ENCODE results near the gene FLNC.

DNA sequence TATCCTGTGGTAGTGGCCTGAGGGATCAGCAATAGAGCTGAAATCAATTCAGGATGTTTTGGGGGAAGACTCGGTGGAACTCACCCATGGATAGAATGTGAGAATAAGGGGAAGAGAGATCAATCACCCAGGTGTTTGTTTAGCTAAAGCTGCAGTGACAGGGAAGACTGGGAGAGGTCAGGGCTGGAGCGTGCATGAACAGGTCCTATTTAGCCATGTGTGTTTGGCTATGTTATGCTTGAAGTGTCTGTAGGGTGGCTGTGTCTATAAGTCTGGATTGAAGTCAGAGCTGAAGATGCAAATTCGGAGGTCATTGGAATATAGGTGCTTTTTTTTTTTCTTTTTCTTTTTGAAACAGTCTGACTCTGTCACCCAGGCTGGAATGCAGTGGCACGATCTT, 37.0 kb downstream of the FLNC start:
- TF ChIP-seq CEBPB (IDR thresholded peaks at IDR 0.05) (no peak), POLR2A (IDR thresholded peaks at IDR 0.05; ENCODE audit: low read length) (no peak), MYC (IDR thresholded peaks at IDR 0.05; ENCODE audit: borderline replicate concordance, low read length) (no peak), RAD21 (conservative IDR thresholded peaks at IDR 0.05 in 1 of 2, IDR thresholded peaks at IDR 0.05 in 1 of 2) (no peak), EP300 (IDR thresholded peaks at IDR 0.05) (no peak), POLR2AphosphoS2 (conservative IDR thresholded peaks at IDR 0.05; ENCODE audit: low read length) (no peak), ZFP36 (IDR thresholded peaks at IDR 0.05; ENCODE audit: borderline replicate concordance, partially characterized antibody) (no peak), PBX3 (IDR thresholded peaks at IDR 0.05) (no peak), JUN (IDR thresholded peaks at IDR 0.05) (no peak), JUNB (IDR thresholded peaks at IDR 0.05) (no peak), USF2 (IDR thresholded peaks at IDR 0.05) (no peak)
- TF ChIP-seq, protein P1, sequence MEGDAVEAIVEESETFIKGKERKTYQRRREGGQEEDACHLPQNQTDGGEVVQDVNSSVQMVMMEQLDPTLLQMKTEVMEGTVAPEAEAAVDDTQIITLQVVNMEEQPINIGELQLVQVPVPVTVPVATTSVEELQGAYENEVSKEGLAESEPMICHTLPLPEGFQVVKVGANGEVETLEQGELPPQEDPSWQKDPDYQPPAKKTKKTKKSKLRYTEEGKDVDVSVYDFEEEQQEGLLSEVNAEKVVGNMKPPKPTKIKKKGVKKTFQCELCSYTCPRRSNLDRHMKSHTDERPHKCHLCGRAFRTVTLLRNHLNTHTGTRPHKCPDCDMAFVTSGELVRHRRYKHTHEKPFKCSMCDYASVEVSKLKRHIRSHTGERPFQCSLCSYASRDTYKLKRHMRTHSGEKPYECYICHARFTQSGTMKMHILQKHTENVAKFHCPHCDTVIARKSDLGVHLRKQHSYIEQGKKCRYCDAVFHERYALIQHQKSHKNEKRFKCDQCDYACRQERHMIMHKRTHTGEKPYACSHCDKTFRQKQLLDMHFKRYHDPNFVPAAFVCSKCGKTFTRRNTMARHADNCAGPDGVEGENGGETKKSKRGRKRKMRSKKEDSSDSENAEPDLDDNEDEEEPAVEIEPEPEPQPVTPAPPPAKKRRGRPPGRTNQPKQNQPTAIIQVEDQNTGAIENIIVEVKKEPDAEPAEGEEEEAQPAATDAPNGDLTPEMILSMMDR (IDR thresholded peaks at IDR 0.05), result no peak
- TF ChIP-seq, protein P2, sequence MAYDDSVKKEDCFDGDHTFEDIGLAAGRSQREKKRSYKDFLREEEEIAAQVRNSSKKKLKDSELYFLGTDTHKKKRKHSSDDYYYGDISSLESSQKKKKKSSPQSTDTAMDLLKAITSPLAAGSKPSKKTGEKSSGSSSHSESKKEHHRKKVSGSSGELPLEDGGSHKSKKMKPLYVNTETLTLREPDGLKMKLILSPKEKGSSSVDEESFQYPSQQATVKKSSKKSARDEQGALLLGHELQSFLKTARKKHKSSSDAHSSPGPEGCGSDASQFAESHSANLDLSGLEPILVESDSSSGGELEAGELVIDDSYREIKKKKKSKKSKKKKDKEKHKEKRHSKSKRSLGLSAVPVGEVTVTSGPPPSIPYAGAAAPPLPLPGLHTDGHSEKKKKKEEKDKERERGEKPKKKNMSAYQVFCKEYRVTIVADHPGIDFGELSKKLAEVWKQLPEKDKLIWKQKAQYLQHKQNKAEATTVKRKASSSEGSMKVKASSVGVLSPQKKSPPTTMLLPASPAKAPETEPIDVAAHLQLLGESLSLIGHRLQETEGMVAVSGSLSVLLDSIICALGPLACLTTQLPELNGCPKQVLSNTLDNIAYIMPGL (CRISPR knock-in tag; IDR thresholded peaks at IDR 0.05; ENCODE audit: borderline replicate concordance), result no peak
